GM08714 (cell line): ENCODE data around the gene MYLK.

Experiments
- H3K4me3 ChIP-seq: fragments of 200-500 bp; sonication (Bioruptor generic); 2 replicates; pipeline ENCODE4 v1.5.1; 2014; ENCODE audit warnings: mild to moderate bottlenecking, low read length, inconsistent platforms
- ZNF274 ChIP-seq: IDR thresholded peaks from 2 replicates; pipeline ENCODE4 v1.6.1; 2012; ENCODE audit warnings: mild to moderate bottlenecking, low read depth, low read length

The MYLK gene

DNA sequence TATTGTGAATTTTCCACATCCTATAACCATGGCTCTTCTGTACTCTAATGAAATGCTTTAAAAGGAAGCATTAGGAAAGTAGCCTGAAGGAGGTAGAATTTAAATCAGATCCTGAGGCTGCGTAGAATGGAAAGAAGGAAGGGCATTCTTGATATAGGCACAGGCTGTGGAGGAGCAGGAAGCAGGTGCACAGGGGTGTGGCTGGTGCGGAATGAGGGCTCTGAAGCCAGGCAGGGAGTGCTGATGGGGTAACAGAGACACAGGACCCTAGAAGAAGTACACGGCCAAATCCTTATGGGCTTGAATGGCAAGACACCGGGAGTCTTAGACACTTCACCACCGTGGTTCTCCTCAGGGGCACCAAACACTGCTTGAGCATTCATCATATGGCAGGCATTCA lies 97.0 kb downstream of the MYLK start:
- no peak overlapping the region for H3K4me3 ChIP-seq
- TF ChIP-seq ZNF274 = no peak

GRCh38 chr3:123785602-123786001 lies 98.5 kb downstream of the MYLK start:
- no peak for TF ChIP-seq ZNF274
- no peak overlapping the region for H3K4me3 ChIP-seq

DNA sequence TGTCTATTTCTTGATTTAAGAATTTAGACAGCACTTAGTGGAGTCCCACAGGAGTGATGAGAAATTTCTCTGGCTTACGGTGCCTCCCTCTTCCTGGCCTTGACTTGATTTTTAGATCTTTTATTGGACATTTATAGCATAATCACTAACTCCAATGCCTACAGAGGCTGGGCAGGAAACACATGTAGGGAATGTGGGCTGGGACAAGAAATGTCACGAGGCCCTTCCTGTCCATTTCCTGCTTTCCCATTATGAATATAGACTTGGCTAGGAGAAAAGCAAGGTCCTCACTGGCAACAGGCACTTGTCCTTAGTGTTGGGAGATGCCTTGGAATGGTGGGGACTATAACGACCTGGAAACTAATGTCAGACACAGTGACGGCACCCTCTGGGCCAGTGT lies 100.3 kb downstream of the MYLK start:
- TF ChIP-seq ZNF274 = no peak
- H3K4me3 ChIP-seq = no peak overlapping the region

DNA sequence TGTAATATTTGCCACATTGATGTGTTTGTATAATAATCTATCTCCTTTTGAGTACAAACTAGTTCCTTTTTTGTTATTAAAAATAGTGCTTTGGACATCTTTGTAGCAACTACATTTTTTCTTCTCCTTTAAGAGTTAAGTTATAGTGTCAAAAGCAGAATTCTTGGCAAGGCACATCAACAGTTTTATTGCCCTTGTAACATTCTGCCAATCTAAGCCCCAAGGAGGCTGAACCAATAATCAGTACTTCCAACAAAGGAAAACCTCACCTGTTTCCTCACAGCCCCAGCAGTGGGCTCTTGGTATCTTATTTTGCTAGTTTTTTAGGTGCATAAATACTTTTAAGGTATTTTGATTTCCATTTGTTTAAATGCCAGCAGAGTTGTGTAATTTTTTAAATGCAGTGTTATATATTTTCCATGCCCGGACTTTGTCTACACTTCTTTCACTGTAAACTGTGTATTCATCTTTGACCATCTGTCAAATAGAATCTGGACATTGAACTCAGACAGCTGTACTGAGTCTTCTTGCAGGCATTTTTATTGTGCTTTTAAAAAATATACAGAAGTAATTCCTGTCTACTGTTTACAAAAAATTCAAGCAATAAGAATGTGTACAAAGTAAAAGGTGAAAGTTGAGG lies 101.0 kb downstream of the MYLK start:
- no peak overlapping the region for H3K4me3 ChIP-seq
- TF ChIP-seq ZNF274 = no peak

DNA sequence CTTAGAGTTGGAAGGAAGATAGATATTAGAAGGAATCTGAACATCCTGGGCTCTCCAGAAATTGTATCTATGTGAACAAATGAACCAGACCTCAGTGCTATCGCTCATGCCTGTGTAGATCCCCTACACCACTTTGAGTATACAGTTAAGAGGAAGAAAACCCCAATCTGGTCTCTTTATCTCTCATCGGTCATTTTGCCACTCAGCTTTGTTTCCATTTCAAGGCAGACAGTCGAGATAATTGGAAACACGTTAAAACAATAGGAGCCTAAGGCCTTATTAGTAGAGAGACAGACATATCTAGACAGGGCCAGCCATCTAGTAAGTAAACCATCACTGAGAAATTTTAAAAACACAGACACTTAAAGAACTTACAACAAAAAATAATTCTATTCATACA lies 101.6 kb downstream of the MYLK start:
- no peak for TF ChIP-seq ZNF274
- no peak overlapping the region for H3K4me3 ChIP-seq

DNA sequence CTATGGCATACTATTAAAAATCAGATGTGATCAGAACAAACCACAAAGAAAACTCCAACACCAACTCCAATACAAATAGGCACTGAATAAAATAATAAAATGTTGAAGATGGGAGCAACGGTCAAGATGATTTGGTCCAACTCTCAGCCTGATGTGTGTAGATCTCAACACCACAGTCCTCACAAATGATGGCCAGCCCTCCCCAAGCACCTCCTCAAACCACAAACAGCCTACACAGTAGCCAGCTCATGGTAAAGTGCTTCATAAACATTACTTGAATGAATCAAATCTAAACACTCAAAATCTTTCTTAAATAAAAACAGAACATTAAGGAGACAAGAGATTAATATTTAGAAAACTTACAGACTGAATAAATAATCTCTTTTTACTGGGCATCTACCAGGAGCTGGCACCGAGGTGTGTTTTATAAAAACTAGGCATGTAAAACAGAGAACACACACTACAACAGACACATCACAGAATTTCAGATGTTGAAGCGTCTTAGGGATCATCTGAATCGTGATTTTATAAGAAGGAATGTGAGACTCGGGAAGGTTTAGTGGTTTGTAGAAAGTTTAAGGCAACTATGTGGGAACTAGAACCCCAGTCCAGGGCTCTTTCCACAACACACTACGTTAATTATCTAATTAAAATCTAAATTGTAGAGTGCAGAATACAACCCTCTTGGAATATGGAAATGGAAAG lies 102.4 kb downstream of the MYLK start:
- TF ChIP-seq ZNF274 = no peak
- H3K4me3 ChIP-seq = no peak overlapping the region

DNA sequence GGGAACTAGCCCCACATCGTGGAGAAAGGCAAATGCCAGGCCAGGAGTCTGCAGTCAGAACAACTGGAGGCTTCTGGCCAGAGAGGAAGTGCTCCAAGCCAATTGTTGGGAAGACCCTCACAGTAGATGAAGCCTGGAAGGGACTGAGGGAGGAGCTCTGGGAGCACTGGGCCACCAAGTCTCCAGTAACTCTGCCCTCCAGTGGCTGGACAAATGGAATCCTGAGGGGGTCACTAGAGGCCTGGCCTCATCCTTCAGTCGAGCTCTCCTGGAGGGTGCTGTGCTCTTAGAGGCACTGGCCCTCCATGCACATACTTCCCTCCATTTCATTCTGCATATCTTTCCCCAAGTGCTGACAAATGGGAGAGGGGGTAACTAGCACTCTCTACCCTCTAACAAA lies 103.0 kb downstream of the MYLK start:
- H3K4me3 ChIP-seq = no peak overlapping the region
- no peak for TF ChIP-seq ZNF274

DNA sequence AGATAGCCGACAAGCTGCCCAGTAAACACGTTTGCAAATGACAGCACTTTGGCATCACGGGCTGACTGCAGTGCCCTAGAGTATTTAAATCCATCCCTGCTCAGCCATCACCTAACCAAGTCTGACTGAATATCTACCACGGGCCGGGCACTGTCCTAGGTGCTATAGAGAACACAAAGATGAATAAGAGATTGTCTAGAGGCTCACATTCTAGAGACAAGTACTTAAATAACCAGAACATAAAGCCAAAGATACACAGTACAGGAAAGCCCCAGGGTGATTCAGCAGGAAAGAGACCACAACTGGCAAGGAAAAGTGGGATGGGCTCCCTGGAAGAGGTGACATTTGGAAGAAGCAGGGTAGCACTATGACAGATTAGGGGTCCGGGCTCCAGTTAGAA lies 103.5 kb downstream of the MYLK start:
- no peak for TF ChIP-seq ZNF274
- H3K4me3 ChIP-seq = no peak overlapping the region

DNA sequence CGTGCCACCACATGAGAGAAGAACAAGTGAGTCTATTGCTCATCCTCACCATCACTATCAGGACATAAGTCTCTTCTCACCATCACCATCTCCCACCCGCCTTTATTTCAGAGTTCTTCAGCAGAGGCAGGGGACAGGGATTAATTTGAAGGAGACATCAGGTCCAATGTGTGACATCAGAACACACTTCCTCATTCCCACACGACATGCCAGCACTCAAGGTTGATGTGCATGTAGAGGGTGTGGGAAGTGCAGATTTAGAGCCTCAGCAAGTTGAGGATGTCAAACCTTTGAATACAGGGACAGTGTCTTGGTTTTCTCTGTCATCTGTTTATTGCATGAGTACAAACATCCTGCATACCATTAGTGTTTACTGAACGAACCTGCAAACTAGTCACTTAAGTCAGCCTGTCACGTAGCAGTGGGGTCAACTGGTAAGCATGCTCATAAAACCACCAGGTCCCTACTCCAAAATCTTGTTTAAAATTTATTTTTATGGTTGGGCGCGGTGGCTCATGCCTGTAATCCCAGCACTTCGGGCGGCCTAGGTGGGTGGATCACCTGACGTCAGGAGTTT lies 104.4 kb downstream of the MYLK start:
- TF ChIP-seq ZNF274 = no peak
- H3K4me3 ChIP-seq = no peak overlapping the region

DNA sequence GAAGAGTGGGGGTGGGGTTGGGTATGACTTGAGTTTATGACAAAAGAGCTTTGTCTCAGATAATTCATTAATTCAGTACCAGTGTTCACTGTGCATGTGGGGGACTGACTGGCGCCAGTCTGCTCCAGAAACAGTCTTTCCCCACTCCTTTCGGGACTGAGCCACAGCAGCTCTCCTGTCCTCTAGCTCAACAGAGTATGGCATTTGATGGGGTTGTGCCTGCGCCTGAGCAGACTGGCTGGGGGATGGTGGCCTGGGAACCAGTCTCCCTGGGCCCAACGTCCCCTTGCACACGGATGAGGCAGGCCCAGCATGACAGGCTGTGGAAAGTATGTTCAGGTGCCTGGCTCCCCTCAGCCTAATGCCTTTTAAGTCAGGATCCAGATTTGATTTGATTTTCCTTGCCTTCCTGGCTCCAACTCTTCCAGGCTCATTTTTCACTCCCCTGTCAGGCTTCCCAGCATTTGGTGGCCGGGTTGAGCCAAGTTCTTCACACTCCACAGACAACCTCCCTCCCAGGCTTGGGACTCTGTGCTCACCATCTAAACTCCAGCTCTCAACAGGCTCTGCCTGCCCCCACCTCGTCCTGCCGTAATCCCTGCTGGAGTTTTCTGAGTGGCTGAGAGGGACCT lies 105.0 kb downstream of the MYLK start:
- H3K4me3 ChIP-seq = no peak overlapping the region
- TF ChIP-seq ZNF274 = no peak

GRCh38 chr3:123778525-123778924 lies 105.6 kb downstream of the MYLK start:
- no peak for TF ChIP-seq ZNF274
- H3K4me3 ChIP-seq = no peak overlapping the region

- no peak for TF ChIP-seq ZNF274
- H3K4me3 ChIP-seq = no peak overlapping the region
These were observed 107.9 kb downstream of the MYLK start for GRCh38 chr3:123776071-123776782.

DNA sequence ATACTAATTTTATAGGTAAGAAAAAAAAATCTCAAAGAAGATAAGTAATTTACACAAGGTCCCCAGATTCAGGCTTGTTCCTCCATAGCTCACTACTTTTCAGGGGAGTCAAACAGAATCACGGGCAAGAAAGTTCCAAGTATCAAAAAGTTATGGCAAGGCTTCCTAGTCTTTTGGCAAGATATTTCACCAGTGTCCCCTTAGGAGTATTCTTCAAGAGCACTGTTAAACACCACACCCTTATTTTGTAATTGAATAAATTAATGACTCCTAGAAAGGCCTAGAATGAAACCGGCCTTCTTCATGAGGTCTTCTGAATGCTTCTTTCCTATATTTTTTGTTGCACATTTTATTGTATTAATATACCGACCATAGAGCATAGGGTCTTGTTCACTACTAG lies 109.7 kb downstream of the MYLK start:
- no peak overlapping the region for H3K4me3 ChIP-seq
- TF ChIP-seq ZNF274 = no peak

- no peak for TF ChIP-seq ZNF274
- no peak overlapping the region for H3K4me3 ChIP-seq
These were observed 110.3 kb downstream of the MYLK start for GRCh38 chr3:123773681-123774431.
